Measurements from ENCODE around the gene HS1BP3. TPM values are rescaled to one million over a fixed set of nuclear protein-coding genes. Genes with fewer than 3 reads are reported as not detected.

The HS1BP3 gene
- total RNA-seq, 1 donor from 2014 or later: 12.3 TPM

- intact Hi-C loops (cut with micrococcal nuclease): no loop called here
Observed at GRCh38 chr2:20619624-20620024, 31.3 kb downstream of the HS1BP3 start.

GRCh38 chr2:20618886-20619521, 31.9 kb downstream of the HS1BP3 start:
- intact Hi-C loops (cut with micrococcal nuclease): no loop called here

GRCh38 chr2:20618468-20618885, 32.4 kb downstream of the HS1BP3 start:
- intact Hi-C loops (cut with micrococcal nuclease): no loop called here

- intact Hi-C loops (cut with micrococcal nuclease): no loop called here
Observed at GRCh38 chr2:20617892-20618467, 32.9 kb downstream of the HS1BP3 start.

- intact Hi-C loops (cut with micrococcal nuclease): no loop called here
Observed at GRCh38 chr2:20617081-20617575, 33.8 kb downstream of the HS1BP3 start.

- intact Hi-C loops (cut with micrococcal nuclease): no loop called here
Observed at GRCh38 chr2:20616341-20616871, 34.5 kb downstream of the HS1BP3 start.

GRCh38 chr2:20615466-20616241, 35.2 kb downstream of the HS1BP3 start:
- intact Hi-C loops (cut with micrococcal nuclease): no loop called here

GRCh38 chr2:20615068-20615465, 35.8 kb downstream of the HS1BP3 start:
- intact Hi-C loops (cut with micrococcal nuclease): no loop called here

- intact Hi-C loops (cut with micrococcal nuclease): no loop called here
Observed at GRCh38 chr2:20614201-20615067, 36.5 kb downstream of the HS1BP3 start.

- intact Hi-C loops (cut with micrococcal nuclease): no loop called here
Observed at GRCh38 chr2:20612925-20613916, 37.7 kb downstream of the HS1BP3 start.

GRCh38 chr2:20611844-20612356, 39.0 kb downstream of the HS1BP3 start:
- intact Hi-C loops (cut with micrococcal nuclease): no loop called here

GRCh38 chr2:20611077-20611843, 39.6 kb downstream of the HS1BP3 start:
- intact Hi-C loops (cut with micrococcal nuclease): no loop called here

GRCh38 chr2:20609995-20610357, 40.9 kb downstream of the HS1BP3 start:
- intact Hi-C loops (cut with micrococcal nuclease): no loop called here

GRCh38 chr2:20609349-20609994, 41.4 kb downstream of the HS1BP3 start:
- intact Hi-C loops (cut with micrococcal nuclease): no loop called here

- intact Hi-C loops (cut with micrococcal nuclease): no loop called here
Observed at GRCh38 chr2:20608666-20609348, 42.1 kb downstream of the HS1BP3 start.

GRCh38 chr2:20607446-20607845, 43.5 kb downstream of the HS1BP3 start:
- intact Hi-C loops (cut with micrococcal nuclease): no loop called here

- intact Hi-C loops (cut with micrococcal nuclease): no loop called here
Observed at GRCh38 chr2:20606198-20606597, 44.7 kb downstream of the HS1BP3 start.

- intact Hi-C loops (cut with micrococcal nuclease): no loop called here
Observed at GRCh38 chr2:20604951-20605381, 45.9 kb downstream of the HS1BP3 start.
